K562 (cell line): ENCODE data around the gene FGF9. TPM values are rescaled to one million over a fixed set of nuclear protein-coding genes. Genes with fewer than 3 reads are reported as not detected.

ENCODE experiments used
- LEF1 ChIP-seq: fragments of 450-650 bp; IDR thresholded peaks from 2 replicates; pipeline ENCODE4 v1.6.1; 2016; ENCODE audit warnings: mild to moderate bottlenecking
- POLR2G ChIP-seq: fragments of 200-400 bp; formaldehyde crosslinking; IDR thresholded peaks from 2 replicates; pipeline ENCODE4 v1.6.1; 2017; ENCODE audit warnings: low read depth, mild to moderate bottlenecking, antibody characterized with exemption, low read length, moderate library complexity
- polyA plus RNA-seq, 8 experiments: library from polyadenylated mRNA; depleted of rRNA in 4 of 8; stranded (reverse) in 5 of 8; unstranded in 3 of 8; fragments of >200 nt; fragmentation: Nextera tagmentation in 2 of 8; fragmentation: Illumina TruSeq in 1 of 8; extraction: Ambion mirVana in 2 of 8; extraction: Trizol in 1 of 8; gene quantifications; 2 replicates each; pipeline versions ENCODE4 v1.2.1 to v1.2.3, GENCODE V29; 2011 to 2014; ENCODE audit warnings: inconsistent platforms in 1 of 8, missing spikeins in 1 of 8
- total RNA-seq, 7 experiments: library from RNA; depleted of rRNA in 6 of 7; stranded (reverse); fragments of >200 nt in 6 of 7; fragmentation: Illumina TruSeq in 2 of 7; extraction: Trizol in 2 of 7; gene quantifications; 2 replicates each; pipeline versions ENCODE4 v1.2.1 to v1.2.3, GENCODE V29; 2011 to 2021; ENCODE audit warnings: low replicate concordance in 1 of 7
- TF ChIP-seq, protein P1 (sequence below): sonication (generic); formaldehyde crosslinking; IDR thresholded peaks from 2 replicates; pipeline ENCODE4 v1.8.1; 2023; ENCODE audit warnings: mild to moderate bottlenecking, missing genetic modification reagents
- TF ChIP-seq, protein P2 (sequence below), 2 experiments: fragments of 450-650 bp; IDR thresholded peaks; 2 replicates each; pipeline ENCODE4 v1.6.1; 2016
- TF ChIP-seq, protein P3 (sequence below): fragments of 450-650 bp; IDR thresholded peaks from 2 replicates; pipeline ENCODE4 v1.6.1; 2017; ENCODE audit warnings: antibody characterized with exemption, mild to moderate bottlenecking

Gene FGF9
- total and polyA plus RNA-seq, 9 of the 15 experiments (the other 6 are each of a cell fraction or from before 2014, with no cell fraction given): not detected

DNA sequence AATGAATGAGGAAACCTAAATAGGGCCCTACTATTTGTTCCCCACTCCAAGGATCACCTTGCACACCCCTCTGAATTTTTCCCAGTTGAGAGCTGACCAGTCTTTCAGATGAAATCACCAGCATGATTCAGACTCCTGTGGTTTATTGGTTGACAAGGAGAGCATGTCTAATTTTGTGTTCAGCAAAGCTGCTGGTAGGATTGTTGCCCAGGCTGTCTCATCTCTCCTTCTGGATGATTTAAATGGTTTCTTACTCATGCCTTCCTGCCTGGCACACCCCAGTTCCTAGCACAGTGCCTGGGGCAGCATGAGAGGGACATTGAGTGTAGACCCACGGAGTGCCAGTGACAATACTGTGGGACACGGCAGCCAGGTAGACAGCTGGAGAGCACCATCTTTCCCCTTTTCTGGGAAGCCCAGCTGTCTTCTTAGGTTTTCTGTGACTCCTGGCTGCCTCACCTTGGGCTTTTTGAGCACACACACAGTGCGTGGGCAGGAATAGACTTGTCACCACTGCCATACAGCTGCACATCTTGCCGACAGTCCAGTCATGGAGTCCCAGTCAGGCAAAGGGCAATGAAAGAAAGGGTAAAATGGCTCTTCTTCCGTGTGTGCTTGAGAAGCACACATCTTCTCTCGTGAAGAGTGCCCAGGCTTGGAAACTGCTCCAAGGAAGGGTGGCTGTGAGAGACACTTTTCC, 12.3 kb downstream of the FGF9 start (continued):
- TF ChIP-seq, protein P1, sequence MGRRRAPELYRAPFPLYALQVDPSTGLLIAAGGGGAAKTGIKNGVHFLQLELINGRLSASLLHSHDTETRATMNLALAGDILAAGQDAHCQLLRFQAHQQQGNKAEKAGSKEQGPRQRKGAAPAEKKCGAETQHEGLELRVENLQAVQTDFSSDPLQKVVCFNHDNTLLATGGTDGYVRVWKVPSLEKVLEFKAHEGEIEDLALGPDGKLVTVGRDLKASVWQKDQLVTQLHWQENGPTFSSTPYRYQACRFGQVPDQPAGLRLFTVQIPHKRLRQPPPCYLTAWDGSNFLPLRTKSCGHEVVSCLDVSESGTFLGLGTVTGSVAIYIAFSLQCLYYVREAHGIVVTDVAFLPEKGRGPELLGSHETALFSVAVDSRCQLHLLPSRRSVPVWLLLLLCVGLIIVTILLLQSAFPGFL: no peak
- TF ChIP-seq LEF1: no peak
- TF ChIP-seq, protein P2, sequence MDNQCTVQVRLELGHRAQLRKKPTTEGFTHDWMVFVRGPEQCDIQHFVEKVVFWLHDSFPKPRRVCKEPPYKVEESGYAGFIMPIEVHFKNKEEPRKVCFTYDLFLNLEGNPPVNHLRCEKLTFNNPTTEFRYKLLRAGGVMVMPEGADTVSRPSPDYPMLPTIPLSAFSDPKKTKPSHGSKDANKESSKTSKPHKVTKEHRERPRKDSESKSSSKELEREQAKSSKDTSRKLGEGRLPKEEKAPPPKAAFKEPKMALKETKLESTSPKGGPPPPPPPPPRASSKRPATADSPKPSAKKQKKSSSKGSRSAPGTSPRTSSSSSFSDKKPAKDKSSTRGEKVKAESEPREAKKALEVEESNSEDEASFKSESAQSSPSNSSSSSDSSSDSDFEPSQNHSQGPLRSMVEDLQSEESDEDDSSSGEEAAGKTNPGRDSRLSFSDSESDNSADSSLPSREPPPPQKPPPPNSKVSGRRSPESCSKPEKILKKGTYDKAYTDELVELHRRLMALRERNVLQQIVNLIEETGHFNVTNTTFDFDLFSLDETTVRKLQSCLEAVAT (IDR thresholded peaks at IDR 0.05): no peak
- TF ChIP-seq, protein P3, sequence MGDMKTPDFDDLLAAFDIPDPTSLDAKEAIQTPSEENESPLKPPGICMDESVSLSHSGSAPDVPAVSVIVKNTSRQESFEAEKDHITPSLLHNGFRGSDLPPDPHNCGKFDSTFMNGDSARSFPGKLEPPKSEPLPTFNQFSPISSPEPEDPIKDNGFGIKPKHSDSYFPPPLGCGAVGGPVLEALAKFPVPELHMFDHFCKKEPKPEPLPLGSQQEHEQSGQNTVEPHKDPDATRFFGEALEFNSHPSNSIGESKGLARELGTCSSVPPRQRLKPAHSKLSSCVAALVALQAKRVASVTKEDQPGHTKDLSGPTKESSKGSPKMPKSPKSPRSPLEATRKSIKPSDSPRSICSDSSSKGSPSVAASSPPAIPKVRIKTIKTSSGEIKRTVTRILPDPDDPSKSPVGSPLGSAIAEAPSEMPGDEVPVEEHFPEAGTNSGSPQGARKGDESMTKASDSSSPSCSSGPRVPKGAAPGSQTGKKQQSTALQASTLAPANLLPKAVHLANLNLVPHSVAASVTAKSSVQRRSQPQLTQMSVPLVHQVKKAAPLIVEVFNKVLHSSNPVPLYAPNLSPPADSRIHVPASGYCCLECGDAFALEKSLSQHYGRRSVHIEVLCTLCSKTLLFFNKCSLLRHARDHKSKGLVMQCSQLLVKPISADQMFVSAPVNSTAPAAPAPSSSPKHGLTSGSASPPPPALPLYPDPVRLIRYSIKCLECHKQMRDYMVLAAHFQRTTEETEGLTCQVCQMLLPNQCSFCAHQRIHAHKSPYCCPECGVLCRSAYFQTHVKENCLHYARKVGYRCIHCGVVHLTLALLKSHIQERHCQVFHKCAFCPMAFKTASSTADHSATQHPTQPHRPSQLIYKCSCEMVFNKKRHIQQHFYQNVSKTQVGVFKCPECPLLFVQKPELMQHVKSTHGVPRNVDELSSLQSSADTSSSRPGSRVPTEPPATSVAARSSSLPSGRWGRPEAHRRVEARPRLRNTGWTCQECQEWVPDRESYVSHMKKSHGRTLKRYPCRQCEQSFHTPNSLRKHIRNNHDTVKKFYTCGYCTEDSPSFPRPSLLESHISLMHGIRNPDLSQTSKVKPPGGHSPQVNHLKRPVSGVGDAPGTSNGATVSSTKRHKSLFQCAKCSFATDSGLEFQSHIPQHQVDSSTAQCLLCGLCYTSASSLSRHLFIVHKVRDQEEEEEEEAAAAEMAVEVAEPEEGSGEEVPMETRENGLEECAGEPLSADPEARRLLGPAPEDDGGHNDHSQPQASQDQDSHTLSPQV: no peak
- TF ChIP-seq POLR2G: no peak
- TF ChIP-seq, all 486 proteins: peak for 0
